BE2C (cell line): Measurements from ENCODE around the gene RPIA.

Source experiments
- DNase-seq: peaks from one replicate; pipeline ENCODE4 v3.0.0-alpha.2; 2020
- H3K27me3 ChIP-seq: fragments of 250-450 bp; sonication (Bioruptor Pico); 2 replicates; pipeline ENCODE4 v1.5.1; 2020; ENCODE audit warnings: mild to moderate bottlenecking
- H3K36me3 ChIP-seq: fragments of 250-450 bp; sonication (Bioruptor Pico); 2 replicates; pipeline ENCODE4 v1.5.1; 2020; ENCODE audit warnings: mild to moderate bottlenecking
- H3K4me1 ChIP-seq: fragments of 250-450 bp; sonication (Bioruptor Pico); 2 replicates; pipeline ENCODE4 v1.5.1; 2020
- H3K4me3 ChIP-seq: 2 replicates; pipeline ENCODE4 v1.5.1; 2011; ENCODE audit warnings: low read depth, low read length
- H3K9me3 ChIP-seq: fragments of 250-450 bp; sonication (Bioruptor Pico); 2 replicates; pipeline ENCODE4 v1.5.1; 2020
- CTCF ChIP-seq: IDR thresholded peaks from 2 replicates; pipeline ENCODE4 v1.5.1; 2012; ENCODE audit warnings: mild to moderate bottlenecking, low read depth, low read length

The RPIA gene

DNA sequence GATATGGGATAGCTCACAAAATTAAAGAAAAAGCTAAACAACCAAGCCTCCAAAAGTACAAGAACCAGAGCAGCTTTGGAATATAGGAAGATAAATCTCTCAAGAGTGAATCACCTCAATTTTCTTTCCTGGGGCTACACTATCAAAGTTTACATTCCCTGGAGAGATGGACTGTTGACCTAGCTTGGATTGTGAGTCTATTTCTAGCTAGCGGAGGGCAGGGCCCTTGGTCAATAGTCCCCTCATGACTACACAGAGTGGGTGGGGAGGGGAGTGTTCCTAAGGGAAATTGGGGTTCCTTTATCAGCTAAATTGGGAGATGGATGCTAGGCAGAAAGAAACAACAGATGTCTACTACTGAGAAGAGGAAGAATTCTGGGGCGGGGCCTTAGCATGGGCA lies 34.3 kb upstream of the RPIA start:
- no peaks in the 10 kb centered on the region for H3K27me3 ChIP-seq
- H3K36me3 ChIP-seq = no peaks in the 10 kb centered on the region
- no peaks in the 10 kb centered on the region for H3K9me3 ChIP-seq
- DNase-seq = no peak
- no peak overlapping the region for H3K4me3 ChIP-seq
- H3K4me1 ChIP-seq = no peaks in the 10 kb centered on the region
- TF ChIP-seq CTCF = no peak

DNA sequence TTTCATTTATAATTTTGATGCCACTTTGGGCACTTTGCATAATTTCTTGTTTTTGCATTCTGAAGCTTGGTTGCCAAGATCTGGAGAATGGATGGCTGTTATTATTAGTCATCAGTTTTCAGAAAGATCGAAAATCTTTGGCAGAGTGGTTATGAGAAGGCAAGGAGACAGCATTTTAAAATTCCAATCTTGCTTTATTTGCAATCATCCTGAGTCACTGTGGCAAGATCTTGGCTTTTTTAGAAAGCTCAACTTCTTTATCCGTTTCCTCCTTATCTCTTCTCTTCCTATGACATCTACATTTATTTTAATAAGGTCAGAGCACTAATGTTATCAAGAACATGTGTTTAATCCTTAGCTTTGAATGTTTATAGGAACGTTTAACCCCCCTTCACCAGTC lies 33.1 kb upstream of the RPIA start:
- no peak for TF ChIP-seq CTCF

GRCh38 chr2:88658881-88659537 lies 32.5 kb upstream of the RPIA start:
- Histone ChIP-seq H3K4me1 (no peaks in the 10 kb centered on the region), H3K27me3 (no peaks in the 10 kb centered on the region), H3K9me3 (no peaks in the 10 kb centered on the region), H3K36me3 (no peaks in the 10 kb centered on the region), H3K4me3 (no peak overlapping the region)
- DNase-seq = no peak
- no peak for TF ChIP-seq CTCF

More for the DNA sequence above, 33.1 kb upstream of the RPIA start:
- H3K4me1 ChIP-seq = no peaks in the 10 kb centered on the region
- H3K27me3 ChIP-seq = no peaks in the 10 kb centered on the region
- H3K4me3 ChIP-seq = no peak overlapping the region
- H3K9me3 ChIP-seq = no peaks in the 10 kb centered on the region
- DNase-seq = no peak
- no peaks in the 10 kb centered on the region for H3K36me3 ChIP-seq

DNA sequence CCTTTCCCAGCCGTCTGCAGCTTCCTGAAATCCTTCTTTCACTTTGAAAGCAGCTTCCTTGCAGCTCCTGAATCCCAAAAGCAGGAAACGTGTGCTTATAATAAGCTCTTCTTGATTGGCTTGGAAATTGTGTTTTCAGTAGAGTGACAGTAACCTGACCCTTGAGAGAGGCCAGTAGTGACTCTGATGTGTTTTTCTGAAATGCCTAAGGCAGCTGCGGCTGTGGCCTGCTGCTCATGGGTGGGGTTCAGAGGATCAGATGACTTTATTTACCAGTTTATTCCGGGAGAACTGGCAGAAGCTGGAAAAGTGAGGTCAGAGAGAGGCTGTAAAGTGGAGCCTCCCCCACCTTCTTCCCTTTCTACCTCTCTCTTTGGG lies 31.9 kb upstream of the RPIA start:
- Histone ChIP-seq H3K9me3 (no peaks in the 10 kb centered on the region), H3K4me3 (no peak overlapping the region), H3K36me3 (no peaks in the 10 kb centered on the region), H3K4me1 (no peaks in the 10 kb centered on the region), H3K27me3 (no peaks in the 10 kb centered on the region)
- no peak for DNase-seq
- TF ChIP-seq CTCF = no peak

GRCh38 chr2:88660622-88661021 lies 30.9 kb upstream of the RPIA start:
- no peak for TF ChIP-seq CTCF
- H3K4me3 ChIP-seq = no peak overlapping the region
- no peak for DNase-seq
- H3K27me3 ChIP-seq = no peaks in the 10 kb centered on the region
- no peaks in the 10 kb centered on the region for H3K4me1 ChIP-seq
- no peaks in the 10 kb centered on the region for H3K36me3 ChIP-seq
- no peaks in the 10 kb centered on the region for H3K9me3 ChIP-seq

GRCh38 chr2:88666576-88666975 lies 24.9 kb upstream of the RPIA start:
- Histone ChIP-seq H3K4me3 (no peak overlapping the region), H3K27me3 (no peaks in the 10 kb centered on the region), H3K9me3 (no peaks in the 10 kb centered on the region), H3K36me3 (no peaks in the 10 kb centered on the region), H3K4me1 (no peaks in the 10 kb centered on the region; the same call in 1 of the 2 replicates)
- no peak for DNase-seq
- TF ChIP-seq CTCF = no peak
